T-cell (primary cell): ENCODE data around the gene CORIN. TPM values are rescaled to one million over a fixed set of nuclear protein-coding genes. Genes with fewer than 3 reads are reported as not detected.
A peak's percentile ranks its signal among the peaks of the same experiment; 100 is the strongest.

Experiments used
- ATAC-seq, 4 experiments: fragments of 200-7000 bp in 3 of 4; fragments of 150-1000 bp in 1 of 4; cut with Tn5 transposase; replicated peaks in 1 of 4; 1 replicate in 3 of 4; 2 replicates in 1 of 4; pipeline ENCODE4 v1.10.0; 2021; ENCODE audit warnings: moderate library complexity in 3 of 4, mild to moderate bottlenecking in 2 of 4, moderate number of reproducible peaks in 1 of 4
- CTCF ChIA-PET, 2 donors: fragments of 300-600 bp; sonication (Branson Sonifier 250); formaldehyde crosslinking; loops; one replicate each; lab custom pipeline; 2022; ENCODE audit warnings: antibody characterized with exemption in 2 of 2; lab: Charles Lee
- POLR2A ChIA-PET, 2 donors: fragments of 300-600 bp; sonication (Branson Sonifier 250); formaldehyde crosslinking; loops; one replicate each; lab custom pipeline; 2022; ENCODE audit warnings: antibody characterized with exemption in 2 of 2; lab: Charles Lee
- DNase-seq, 35 experiments: peaks; one replicate each; pipeline versions ENCODE4 v3.0.0 to v3.0.0-alpha.2; 2013 to 2023
- H3K27ac ChIP-seq: one replicate; pipeline ENCODE4 v1.5.1; 2013; ENCODE audit warnings: low read length
- H3K27me3 ChIP-seq, 2 experiments: replicated peaks in 1 of 2; 1 replicate in 1 of 2; 2 replicates in 1 of 2; pipeline versions ENCODE4 v1.6.1 to v1.7.0; 2013; ENCODE audit warnings: low read length in 1 of 2, mixed read lengths in 1 of 2; ENCODE audit not compliant: control insufficient read depth in 2 of 2, insufficient read depth in 2 of 2; ENCODE audit errors: extremely low read depth in 1 of 2
- H3K36me3 ChIP-seq, 2 donors: 1 replicate in 1 of 2; 2 replicates in 1 of 2; pipeline versions ENCODE4 v1.6.1 to v1.7.0; 2013; ENCODE audit warnings: low read length in 1 of 2; ENCODE audit not compliant: control insufficient read depth in 2 of 2, insufficient read depth in 1 of 2; ENCODE audit errors: extremely low read depth in 1 of 2
- H3K4me1 ChIP-seq, 2 experiments: 1 replicate in 1 of 2; 2 replicates in 1 of 2; pipeline versions ENCODE4 v1.6.1 to v1.7.0; 2013; ENCODE audit warnings: low read length in 2 of 2, mixed read lengths in 1 of 2; ENCODE audit not compliant: insufficient read depth in 2 of 2, control insufficient read depth in 1 of 2; ENCODE audit errors: extremely low read depth in 1 of 2
- H3K4me3 ChIP-seq, 2 donors: 1 replicate in 1 of 2; 2 replicates in 1 of 2; pipeline versions ENCODE4 v1.5.1 to v1.7.0; 2013; ENCODE audit warnings: mild to moderate bottlenecking in 2 of 2, low read length in 1 of 2, moderate library complexity in 1 of 2; ENCODE audit not compliant: control insufficient read depth in 1 of 2; ENCODE audit errors: extremely low read depth in 1 of 2
- H3K9me3 ChIP-seq: 2 replicates; pipeline ENCODE4 v1.7.0; 2013
- H3K27ac Mint-ChIP-seq, 2 donors: one replicate each; pipeline ENCODE4 v1.8.0; 2020 to 2021; ENCODE audit warnings: mild to moderate bottlenecking in 2 of 2, mixed read lengths in 2 of 2
- H3K27me3 Mint-ChIP-seq, 2 donors: one replicate each; pipeline ENCODE4 v1.8.0; 2021 to 2022; ENCODE audit warnings: mixed read lengths in 2 of 2
- H3K36me3 Mint-ChIP-seq: one replicate; pipeline ENCODE4 v1.8.0; 2021; ENCODE audit warnings: mixed read lengths
- H3K4me1 Mint-ChIP-seq, 3 donors: one replicate each; pipeline ENCODE4 v1.8.0; 2020 to 2022; ENCODE audit warnings: mixed read lengths in 3 of 3, mild to moderate bottlenecking in 1 of 3
- H3K4me3 Mint-ChIP-seq, 3 donors: one replicate each; pipeline ENCODE4 v1.8.0; 2020 to 2022; ENCODE audit warnings: mild to moderate bottlenecking in 3 of 3, mixed read lengths in 3 of 3, moderate library complexity in 3 of 3
- H3K9me3 Mint-ChIP-seq, 3 donors: one replicate each; pipeline ENCODE4 v1.8.0; 2020 to 2022; ENCODE audit warnings: mixed read lengths in 3 of 3
- WGBS: methylation state at CpG from one replicate; pipeline ENCODE4 v1.1.5; 2013; ENCODE audit warnings: missing lambda C conversion rate; ENCODE audit not compliant: insufficient coverage; 5-methylcytosine and 5-hydroxymethylcytosine counted together
- total RNA-seq, 35 experiments: library from RNA in 6 of 35; stranded (reverse) in 6 of 35; fragments of 120-200 nt in 1 of 35; gene quantifications; one replicate each; pipeline versions ENCODE4 v1.2.1 to v1.2.4 and lab custom pipeline; 2013 to 2026

The CORIN gene
- total RNA-seq, 5 donors from 2014 or later (not counting 1 experiment from before 2014, with no cell fraction given) = 0.44 to 0.86 (median 0.55) TPM; not detected in 1

DNA sequence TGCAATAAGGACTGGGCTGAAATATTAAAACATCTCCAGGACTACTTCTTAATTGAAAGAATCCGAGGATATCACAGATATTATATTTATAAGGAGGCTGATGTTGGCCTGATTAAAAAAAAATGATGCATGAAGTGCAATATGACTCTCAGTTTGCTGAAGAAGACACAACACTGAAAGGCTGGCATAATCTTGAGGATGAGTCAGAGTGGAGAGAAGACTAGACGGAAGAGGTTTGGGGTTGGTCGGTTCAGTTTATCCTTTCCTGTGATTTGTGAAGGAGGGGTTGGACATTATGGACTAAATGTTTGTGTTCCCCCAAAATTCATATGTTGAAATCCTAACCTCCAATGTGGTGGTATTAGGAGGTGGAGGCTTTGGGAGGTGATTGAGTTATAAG lies 170.3 kb downstream of the CORIN start:
- no peaks in the 10 kb centered on the region for H3K36me3 Mint-ChIP-seq
- H3K27me3 Mint-ChIP-seq = peaks cover 10 to 21% of the 10 kb centered on the region in 2 donors
- H3K4me3 Mint-ChIP-seq = no peak overlapping the region
- no peaks in the 10 kb centered on the region for H3K36me3 ChIP-seq
- DNase-seq = no peak
- no CpG with 5 or more reads among the region's 3 CpGs for WGBS
- no peaks in the 10 kb centered on the region for H3K4me1 ChIP-seq
- ChIA-PET POLR2A (no interaction called here), CTCF (no interaction called here)
- no peaks in the 10 kb centered on the region for H3K9me3 ChIP-seq
- no peaks in the 10 kb centered on the region for H3K27me3 ChIP-seq
- H3K27ac Mint-ChIP-seq = no peak overlapping the region
- no peak overlapping the region for H3K27ac ChIP-seq
- H3K4me1 Mint-ChIP-seq = peaks cover 0 to 1% (median 0%) of the 10 kb centered on the region in 3 donors
- H3K9me3 Mint-ChIP-seq = no peaks in the 10 kb centered on the region
- ATAC-seq = no peak
- no peak overlapping the region for H3K4me3 ChIP-seq

GRCh38 chr4:47664051-47664826 lies 173.6 kb downstream of the CORIN start:
- POLR2A ChIA-PET = interaction anchor here in 1 of 2 donors (0.7 kb wide), 1 partner anchor 79 kb away, joined by 3 read pairs; no protein-coding TSS in a partner anchor
- no peak overlapping the region for H3K4me3 Mint-ChIP-seq

GRCh38 chr4:47662975-47663374 lies 174.9 kb downstream of the CORIN start:
- no peak overlapping the region for H3K27ac Mint-ChIP-seq
- POLR2A ChIA-PET = no interaction called here
- Histone ChIP-seq H3K9me3 (no peaks in the 10 kb centered on the region), H3K4me3 (no peak overlapping the region), H3K27me3 (no peaks in the 10 kb centered on the region), H3K27ac (no peak overlapping the region), H3K4me1 (no peaks in the 10 kb centered on the region), H3K36me3 (no peaks in the 10 kb centered on the region)
- H3K9me3 Mint-ChIP-seq = no peaks in the 10 kb centered on the region
- H3K4me1 Mint-ChIP-seq = no peaks in the 10 kb centered on the region
- ATAC-seq (no peak), DNase-seq (peak in 6 of 35 experiments; percentile 1 to 23 (median 2))
- H3K27me3 Mint-ChIP-seq = peaks cover 6 to 12% of the 10 kb centered on the region in 2 donors
- H3K4me3 Mint-ChIP-seq = no peak overlapping the region
- 60% methylated on average over 1 of the region's 3 CpGs for WGBS
- no peaks in the 10 kb centered on the region for H3K36me3 Mint-ChIP-seq
- CTCF ChIA-PET = interaction anchor here (0.6 to 0.7 kb wide), 3 partner anchors 21 to 854 kb away, joined by 3 read pairs; no protein-coding TSS in a partner anchor

More at GRCh38 chr4:47664051-47664826, 173.6 kb downstream of the CORIN start:
- no peak overlapping the region for H3K27ac Mint-ChIP-seq
- Histone ChIP-seq H3K27me3 (no peaks in the 10 kb centered on the region), H3K36me3 (no peaks in the 10 kb centered on the region), H3K27ac (no peak overlapping the region), H3K4me1 (no peaks in the 10 kb centered on the region), H3K4me3 (no peak overlapping the region), H3K9me3 (no peaks in the 10 kb centered on the region)
- no peak for DNase-seq
- peaks cover 0 to 1% (median 0%) of the 10 kb centered on the region in 3 donors for H3K4me1 Mint-ChIP-seq
- ATAC-seq = no peak
- H3K27me3 Mint-ChIP-seq = peaks cover 12 to 13% of the 10 kb centered on the region in 2 donors
- no peaks in the 10 kb centered on the region for H3K36me3 Mint-ChIP-seq
- no peaks in the 10 kb centered on the region for H3K9me3 Mint-ChIP-seq
- CTCF ChIA-PET = interaction anchor here in 1 of 2 donors (0.8 to 1.4 kb wide), 2 partner anchors 175 to 269 kb away, joined by 4 read pairs; no protein-coding TSS in a partner anchor
- WGBS = 91% methylated on average over 4 of the region's 8 CpGs

DNA sequence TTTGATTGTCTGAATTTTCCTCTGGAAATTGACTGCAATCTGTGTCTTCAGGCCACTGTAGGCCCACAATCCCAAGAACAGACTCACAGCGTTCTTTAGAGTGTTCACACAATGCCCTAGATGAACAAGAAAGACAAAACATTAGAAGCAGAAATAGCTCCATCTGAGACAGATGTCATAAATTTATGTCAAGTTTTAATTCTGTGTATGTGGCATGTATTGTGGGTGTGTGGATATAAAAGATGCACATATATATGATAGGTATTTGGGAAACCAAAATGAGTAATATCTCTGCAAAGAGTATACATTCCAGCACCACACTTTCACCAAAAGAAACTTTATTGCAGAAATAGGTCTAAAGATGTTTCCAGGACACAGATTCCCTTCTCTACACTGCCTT lies 176.1 kb downstream of the CORIN start:
- ATAC-seq (no peak), DNase-seq (no peak)
- no peaks in the 10 kb centered on the region for H3K27me3 ChIP-seq
- H3K4me1 ChIP-seq = no peaks in the 10 kb centered on the region
- ChIA-PET POLR2A (no interaction called here), CTCF (interaction anchor here in 1 of 2 donors (0.6 kb wide), 1 partner anchor 51 kb away, joined by 3 read pairs; no protein-coding TSS in a partner anchor)
- no peak overlapping the region for H3K4me3 ChIP-seq
- no peaks in the 10 kb centered on the region for H3K36me3 ChIP-seq
- H3K27me3 Mint-ChIP-seq = peaks cover 7 to 12% of the 10 kb centered on the region in 2 donors
- no peak overlapping the region for H3K27ac ChIP-seq
- H3K9me3 Mint-ChIP-seq = no peaks in the 10 kb centered on the region
- no peak overlapping the region for H3K4me3 Mint-ChIP-seq
- no CpG with 5 or more reads among the region's 1 CpG for WGBS
- no peaks in the 10 kb centered on the region for H3K4me1 Mint-ChIP-seq
- H3K9me3 ChIP-seq = no peaks in the 10 kb centered on the region
- peaks cover 5% of the 10 kb centered on the region for H3K36me3 Mint-ChIP-seq
- no peak overlapping the region for H3K27ac Mint-ChIP-seq

- Mint-ChIP-seq H3K27ac (no peak overlapping the region), H3K9me3 (no peaks in the 10 kb centered on the region), H3K36me3 (peaks cover 5% of the 10 kb centered on the region), H3K27me3 (peaks cover 2 to 5% of the 10 kb centered on the region in 2 donors), H3K4me3 (no peak overlapping the region), H3K4me1 (no peaks in the 10 kb centered on the region)
- no peak for ATAC-seq
- H3K27me3 ChIP-seq = no peaks in the 10 kb centered on the region
- CTCF ChIA-PET = no interaction called here
- WGBS = no CpG with 5 or more reads among the region's 1 CpG
- H3K4me3 ChIP-seq = no peak overlapping the region
- no peaks in the 10 kb centered on the region for H3K36me3 ChIP-seq
- no peaks in the 10 kb centered on the region for H3K9me3 ChIP-seq
- POLR2A ChIA-PET = no interaction called here
- no peak for DNase-seq
- H3K27ac ChIP-seq = no peak overlapping the region
- H3K4me1 ChIP-seq = no peaks in the 10 kb centered on the region
These were observed 178.5 kb downstream of the CORIN start for GRCh38 chr4:47659342-47659741.

- ChIA-PET POLR2A (no interaction called here), CTCF (interaction anchor here in 1 of 2 donors (0.7 kb wide), 1 partner anchor 15 kb away, joined by 3 read pairs; no protein-coding TSS in a partner anchor)
- Histone ChIP-seq H3K4me3 (no peak overlapping the region), H3K36me3 (no peaks in the 10 kb centered on the region), H3K27me3 (no peaks in the 10 kb centered on the region), H3K9me3 (no peaks in the 10 kb centered on the region), H3K4me1 (no peaks in the 10 kb centered on the region), H3K27ac (no peak overlapping the region)
- 76% methylated on average over 2 of the region's 3 CpGs for WGBS
- Mint-ChIP-seq H3K27me3 (peaks cover 3 to 8% of the 10 kb centered on the region in 2 donors), H3K4me1 (no peaks in the 10 kb centered on the region), H3K27ac (no peak overlapping the region), H3K9me3 (no peaks in the 10 kb centered on the region), H3K36me3 (peaks cover 5% of the 10 kb centered on the region), H3K4me3 (no peak overlapping the region)
- ATAC-seq = no peak
- no peak for DNase-seq
These were observed 182.7 kb downstream of the CORIN start for GRCh38 chr4:47654972-47655693.
